Skin epidermis (tissue), 12 donors: Measurements from ENCODE around the gene LRMDA.
"Not testable (repeated sequence)": the region's sequence is repeated elsewhere in the genome, so short reads cannot be mapped to it uniquely, and the experiment has no call there.

Source experiments
- H3K27ac ChIP-seq, 21 experiments: fragments of 200-600 bp; sonication (generic) in 11 of 21; one replicate each; pipeline ENCODE4 v1.5.0; 2020; ENCODE audit warnings: mild to moderate bottlenecking in 3 of 21, inconsistent platforms in 2 of 21, moderate library complexity in 2 of 21
- H3K4me3 ChIP-seq, 7 experiments: fragments of 200-600 bp; sonication (generic) in 2 of 7; one replicate each; pipeline ENCODE4 v1.5.0; 2020; ENCODE audit warnings: inconsistent platforms in 2 of 7, mild to moderate bottlenecking in 2 of 7, moderate library complexity in 1 of 7

The LRMDA gene

DNA sequence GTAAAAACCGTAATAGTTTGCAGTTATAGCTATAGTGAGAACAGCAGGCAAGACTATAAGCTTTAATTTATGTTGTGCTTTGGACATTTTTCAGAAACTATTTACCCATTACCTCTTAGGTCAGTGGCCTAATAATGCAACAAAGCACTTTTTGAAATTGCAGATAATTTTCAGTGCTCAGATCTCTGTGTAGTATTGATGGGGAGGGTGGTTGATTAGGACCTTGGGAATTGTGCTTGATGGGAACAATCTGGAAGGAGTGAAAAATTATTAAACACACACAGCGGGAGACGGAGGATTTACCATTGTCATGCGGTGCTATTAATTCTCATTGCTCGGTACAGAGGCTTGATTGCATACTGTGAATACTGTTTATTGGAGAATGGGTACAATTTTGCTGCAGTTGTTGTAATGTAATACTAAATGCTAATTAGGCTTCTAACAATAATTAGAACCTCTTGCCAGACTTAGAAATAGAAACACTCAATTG lies 304.8 kb downstream of the LRMDA start:
- Histone ChIP-seq H3K27ac (no peak overlapping the region), H3K4me3 (no peak overlapping the region)

DNA sequence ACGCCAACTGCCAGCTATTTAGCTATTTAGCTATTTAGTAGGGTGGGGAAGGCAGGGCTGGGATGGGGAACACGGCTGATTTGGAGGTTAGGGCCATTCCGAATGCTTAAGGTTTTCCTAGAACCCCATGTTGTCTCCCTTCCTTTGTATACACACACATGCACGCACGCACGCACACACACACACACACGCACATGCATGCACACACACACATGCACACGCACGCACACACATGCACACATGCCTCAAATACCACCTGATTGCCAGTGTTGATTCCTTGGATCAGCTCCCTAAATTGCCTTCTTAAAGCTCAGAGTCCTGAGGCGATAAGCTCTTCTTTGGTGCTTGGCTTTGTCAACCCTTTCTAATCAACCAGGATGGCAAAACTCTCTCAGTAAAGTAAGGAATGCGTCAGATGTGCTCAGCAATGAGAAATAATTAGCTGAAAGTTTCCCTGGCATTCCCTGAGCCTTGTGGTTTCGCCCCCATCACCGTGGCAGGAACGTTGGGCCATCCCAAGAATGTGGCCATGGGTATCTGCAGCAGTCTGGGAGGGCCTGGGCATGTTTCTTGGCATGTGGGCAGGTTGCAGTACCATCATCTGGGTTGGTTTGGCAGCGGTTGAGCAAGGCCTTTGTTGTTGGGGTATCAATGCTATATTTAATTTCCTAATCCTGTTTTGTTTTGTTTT lies 305.6 kb downstream of the LRMDA start:
- Histone ChIP-seq H3K27ac (peak overlapping the region in 1 of 21 experiments; percentile 37), H3K4me3 (no peak overlapping the region)

DNA sequence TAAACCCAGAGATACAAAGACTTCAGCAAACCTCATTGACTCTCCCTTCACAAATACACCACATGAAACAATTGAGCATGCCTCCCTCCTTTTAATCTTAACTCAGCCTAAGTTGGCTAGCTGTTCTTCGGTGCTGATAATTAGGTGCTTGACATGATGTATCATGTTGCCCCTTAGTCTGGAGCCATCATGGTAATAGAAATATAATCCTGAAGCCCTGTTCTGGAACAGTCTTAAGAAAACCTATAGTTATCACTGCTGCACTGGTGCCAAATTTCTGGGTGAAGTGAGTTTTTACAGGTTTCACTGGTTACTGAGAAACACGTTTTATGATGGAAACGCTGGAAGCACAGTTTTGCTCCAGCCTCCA lies 306.1 kb downstream of the LRMDA start:
- Histone ChIP-seq H3K4me3 (no peak overlapping the region), H3K27ac (peak overlapping the region in 1 of 21 experiments; percentile 44)

DNA sequence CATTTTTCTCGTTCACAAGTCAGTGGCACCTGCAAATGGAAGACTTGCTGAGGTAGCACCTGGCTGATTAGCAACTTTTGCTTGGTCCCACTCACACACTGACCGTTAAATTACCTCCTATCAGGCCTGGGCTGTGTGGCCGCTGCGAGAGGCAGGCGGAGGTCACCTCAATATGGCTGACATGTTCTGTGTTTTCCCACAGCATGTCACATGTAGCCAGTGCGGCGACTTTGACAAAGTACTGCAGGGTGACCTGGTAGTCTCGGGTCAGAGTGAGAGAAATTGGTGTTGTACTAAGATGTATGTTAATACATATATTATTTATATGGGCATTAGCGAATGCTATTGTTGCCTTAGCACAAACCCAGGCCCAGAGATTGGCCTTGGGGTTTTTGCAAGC lies 307.5 kb downstream of the LRMDA start:
- no peak overlapping the region for H3K27ac ChIP-seq

DNA sequence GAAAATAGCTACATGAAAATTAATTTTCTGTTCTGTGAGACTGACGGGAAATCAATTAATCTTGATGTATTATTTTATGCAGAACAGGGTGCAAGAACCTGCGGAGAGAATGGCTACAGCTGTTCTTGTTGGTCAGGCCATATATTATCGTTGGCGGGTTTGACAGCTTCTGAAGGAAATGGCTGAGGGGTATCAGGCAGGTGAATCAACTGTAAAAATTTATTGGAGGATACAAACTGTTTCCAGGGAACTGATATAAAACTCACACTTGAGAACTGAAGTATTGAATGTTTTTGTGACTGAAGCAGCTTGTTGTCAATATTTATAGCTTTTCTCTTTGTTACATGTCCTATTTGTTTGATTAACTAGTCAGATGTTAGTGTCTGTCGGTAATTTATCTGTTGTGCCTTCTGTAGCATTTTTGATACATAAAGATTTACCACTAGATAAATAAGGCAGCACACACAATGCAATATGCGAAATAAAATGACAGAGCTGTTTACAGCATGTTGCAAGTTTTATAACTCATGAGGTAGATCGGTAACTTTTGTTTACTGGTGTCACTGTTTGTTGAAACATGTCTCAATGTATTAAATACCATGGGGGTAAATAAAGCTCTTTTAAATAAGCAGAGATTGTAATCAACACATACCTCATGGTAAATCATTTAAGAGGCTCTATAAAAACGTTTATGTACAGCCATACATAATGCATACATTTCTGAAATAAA lies 308.2 kb downstream of the LRMDA start:
- no peak overlapping the region for H3K4me3 ChIP-seq
- no peak overlapping the region for H3K27ac ChIP-seq

More for the DNA sequence above, 307.5 kb downstream of the LRMDA start:
- no peak overlapping the region for H3K4me3 ChIP-seq

DNA sequence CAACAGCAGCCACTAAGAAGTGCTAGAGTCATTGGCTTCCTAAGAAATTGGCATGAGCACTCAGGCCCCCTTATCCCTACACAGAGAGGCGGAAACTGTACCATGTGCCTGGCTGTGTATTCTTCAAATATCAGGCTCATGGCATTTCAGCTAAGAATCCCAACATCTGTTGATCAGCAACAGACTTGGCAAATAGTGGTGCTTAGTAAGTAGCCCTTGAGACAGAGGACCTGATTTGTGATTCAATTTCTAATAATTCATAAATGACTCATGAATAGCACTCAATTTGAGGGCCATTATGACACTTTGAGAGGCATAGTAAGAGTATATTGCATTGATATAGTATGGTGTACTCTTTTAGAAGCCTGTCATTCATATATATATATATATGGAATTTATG lies 309.1 kb downstream of the LRMDA start:
- Histone ChIP-seq H3K27ac (no peak overlapping the region), H3K4me3 (no peak overlapping the region)

DNA sequence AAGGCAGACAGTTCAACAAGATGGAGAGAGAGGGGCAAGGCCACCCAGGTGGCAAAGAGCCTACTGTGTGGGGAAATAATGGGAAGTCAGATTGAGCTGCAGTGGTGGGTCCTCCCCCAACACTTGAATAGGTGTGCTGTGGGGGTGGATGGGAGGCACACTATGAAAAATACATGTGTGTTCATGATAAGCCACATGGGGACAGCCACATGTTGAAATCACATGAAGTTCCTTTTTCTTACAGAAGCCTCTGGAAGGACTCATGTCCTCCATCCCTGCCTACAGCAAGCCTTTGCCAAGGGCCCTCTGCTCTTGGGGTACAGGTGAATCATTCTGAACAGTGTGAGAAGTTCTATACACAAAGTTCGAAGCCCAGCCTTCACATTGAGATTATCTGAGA lies 310.9 kb downstream of the LRMDA start:
- no peak overlapping the region for H3K4me3 ChIP-seq
- H3K27ac ChIP-seq: no peak overlapping the region

DNA sequence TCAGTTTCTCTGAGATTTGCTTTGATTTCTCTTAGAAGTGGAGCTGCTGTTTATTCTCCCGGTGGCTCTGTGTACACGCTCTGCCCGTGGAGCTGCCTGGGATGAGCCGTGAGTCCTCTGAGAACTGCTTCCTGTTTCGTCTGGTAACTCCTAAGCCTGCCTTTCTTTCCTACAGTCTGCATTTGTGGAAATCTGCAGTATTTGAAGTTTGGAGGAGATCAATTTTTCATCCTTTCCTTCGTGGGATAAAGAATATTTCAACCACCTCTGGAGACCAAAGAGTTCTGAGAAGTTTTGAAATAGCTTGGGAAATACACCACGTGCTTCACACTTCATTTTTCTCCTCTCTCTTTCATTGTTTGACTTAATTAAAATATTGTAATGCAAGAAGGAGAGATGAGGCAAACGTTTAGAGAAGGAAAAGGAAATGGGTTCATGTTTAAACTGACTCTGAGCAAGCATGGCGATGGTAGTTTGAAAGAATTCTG lies 311.9 kb downstream of the LRMDA start:
- peak overlapping the region in 1 of 21 experiments; percentile 47 for H3K27ac ChIP-seq

DNA sequence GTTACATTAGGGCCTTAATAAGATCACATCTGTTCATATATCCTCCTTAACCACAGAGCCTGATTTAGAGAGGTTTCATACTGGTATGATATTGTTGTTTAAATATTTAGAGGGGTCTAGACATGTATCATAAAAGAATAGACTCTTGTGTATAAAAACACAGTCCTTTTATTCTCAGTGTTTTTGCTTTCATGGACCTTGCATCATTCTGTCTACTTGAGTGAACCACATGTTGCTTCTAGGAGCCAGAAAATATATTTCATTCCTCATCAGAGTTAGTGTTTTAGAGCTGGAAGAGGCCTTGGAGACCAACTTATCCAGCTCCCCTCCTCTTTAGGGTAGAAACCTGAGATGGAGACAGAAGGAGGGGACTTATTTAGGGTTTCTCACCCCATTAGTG lies 312.8 kb downstream of the LRMDA start:
- Histone ChIP-seq H3K4me3 (no peak overlapping the region), H3K27ac (peak overlapping the region in 1 of 21 experiments; percentile 5)

More for the DNA sequence above, 311.9 kb downstream of the LRMDA start:
- H3K4me3 ChIP-seq: no peak overlapping the region

DNA sequence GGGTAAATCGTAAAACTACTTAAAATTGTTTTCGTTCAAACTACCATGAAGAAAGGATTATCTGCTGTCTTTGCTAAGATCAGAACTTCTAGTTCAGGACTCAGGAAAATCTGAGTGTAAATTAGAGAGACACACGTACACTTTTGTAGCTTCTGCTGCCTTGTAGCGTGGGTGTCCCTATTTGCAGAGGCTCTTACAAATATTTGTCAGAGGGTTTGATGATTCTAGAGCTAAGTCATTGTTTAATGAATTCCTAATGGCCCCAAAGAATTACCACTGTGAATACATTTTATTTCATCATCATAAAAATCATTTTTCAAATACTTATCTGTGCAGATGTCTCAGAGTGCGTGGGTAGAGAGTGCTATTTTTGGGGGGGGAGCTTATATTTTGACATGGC lies 314.9 kb downstream of the LRMDA start:
- Histone ChIP-seq H3K27ac (no peak overlapping the region), H3K4me3 (no peak overlapping the region)

DNA sequence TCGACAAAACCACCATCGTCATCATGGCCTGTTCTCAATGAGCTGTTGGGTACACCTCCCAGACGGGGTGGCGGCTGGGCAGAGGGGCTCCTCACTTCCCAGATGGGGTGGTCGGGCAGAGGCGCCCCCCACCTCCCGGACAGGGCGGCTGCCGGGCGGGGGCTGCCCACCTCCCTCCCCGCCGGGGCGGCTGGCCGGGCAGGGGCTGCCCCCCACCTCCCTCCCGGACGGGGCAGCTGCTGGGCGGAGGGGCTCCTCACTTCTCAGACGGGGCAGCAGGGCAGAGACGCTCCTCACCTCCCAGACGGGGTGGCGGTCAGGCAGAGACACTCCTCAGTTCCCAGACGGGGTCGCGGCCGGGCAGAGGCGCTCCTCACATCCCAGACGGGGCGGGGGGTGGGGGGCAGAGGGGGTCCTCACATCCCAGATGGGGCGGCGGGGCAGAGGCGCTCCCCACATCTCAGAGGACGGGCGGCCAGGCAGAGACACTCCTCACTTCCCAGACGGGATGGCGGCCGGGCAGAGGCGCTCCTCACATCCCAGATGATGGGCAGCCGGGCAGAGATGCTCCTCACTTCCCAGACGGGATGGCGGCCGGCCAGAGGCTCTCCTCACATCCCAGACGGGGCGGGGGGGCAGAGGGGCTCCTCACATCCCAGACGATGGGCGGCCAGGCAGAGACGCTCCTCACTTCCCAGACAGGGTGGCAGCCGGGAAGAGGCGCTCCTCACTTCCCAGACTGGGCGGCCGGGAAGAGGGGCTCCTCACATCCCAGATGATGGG lies 318.9 kb downstream of the LRMDA start:
- not testable (repeated sequence) for H3K4me3 ChIP-seq, H3K27ac ChIP-seq

DNA sequence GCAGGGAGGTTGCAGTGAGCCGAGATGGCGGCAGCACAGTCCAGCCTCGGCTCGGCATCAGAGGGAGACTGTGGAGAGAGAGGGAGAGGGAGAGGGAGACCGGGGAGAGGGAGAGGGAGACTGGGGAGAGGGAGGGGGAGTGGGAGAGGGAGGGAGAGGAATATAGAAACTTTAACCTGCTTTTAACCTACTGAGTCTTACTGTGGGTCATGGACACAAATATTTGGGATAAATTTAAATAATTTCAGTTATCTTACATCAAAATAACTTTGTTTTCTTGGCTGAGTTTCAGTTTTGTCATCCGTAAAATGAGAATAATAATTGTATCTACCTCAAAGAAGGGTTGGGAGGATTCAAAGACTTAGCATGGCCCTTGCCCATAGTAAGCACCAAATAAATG lies 319.8 kb downstream of the LRMDA start:
- H3K27ac ChIP-seq: no peak overlapping the region
- no peak overlapping the region for H3K4me3 ChIP-seq

DNA sequence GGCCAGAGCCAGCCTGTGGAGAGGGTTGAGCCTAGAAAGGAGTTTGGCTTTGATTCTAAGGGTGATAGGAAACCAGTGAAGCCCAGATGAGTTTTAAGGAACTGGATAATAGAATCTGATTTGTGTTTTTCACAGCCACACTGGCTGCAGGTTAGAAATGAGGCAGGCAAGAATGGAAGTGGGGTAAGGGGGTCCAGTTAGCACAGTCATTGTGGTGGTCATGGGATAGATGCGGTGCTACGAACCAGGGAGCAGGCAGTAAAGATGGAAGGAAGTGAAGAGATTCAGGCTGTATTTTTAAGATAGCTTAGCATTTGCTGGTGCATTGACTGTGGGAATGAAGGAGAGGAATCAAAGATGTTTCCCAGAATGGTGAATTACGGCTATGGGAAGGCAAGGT lies 322.2 kb downstream of the LRMDA start:
- Histone ChIP-seq H3K27ac (no peak overlapping the region), H3K4me3 (no peak overlapping the region)

DNA sequence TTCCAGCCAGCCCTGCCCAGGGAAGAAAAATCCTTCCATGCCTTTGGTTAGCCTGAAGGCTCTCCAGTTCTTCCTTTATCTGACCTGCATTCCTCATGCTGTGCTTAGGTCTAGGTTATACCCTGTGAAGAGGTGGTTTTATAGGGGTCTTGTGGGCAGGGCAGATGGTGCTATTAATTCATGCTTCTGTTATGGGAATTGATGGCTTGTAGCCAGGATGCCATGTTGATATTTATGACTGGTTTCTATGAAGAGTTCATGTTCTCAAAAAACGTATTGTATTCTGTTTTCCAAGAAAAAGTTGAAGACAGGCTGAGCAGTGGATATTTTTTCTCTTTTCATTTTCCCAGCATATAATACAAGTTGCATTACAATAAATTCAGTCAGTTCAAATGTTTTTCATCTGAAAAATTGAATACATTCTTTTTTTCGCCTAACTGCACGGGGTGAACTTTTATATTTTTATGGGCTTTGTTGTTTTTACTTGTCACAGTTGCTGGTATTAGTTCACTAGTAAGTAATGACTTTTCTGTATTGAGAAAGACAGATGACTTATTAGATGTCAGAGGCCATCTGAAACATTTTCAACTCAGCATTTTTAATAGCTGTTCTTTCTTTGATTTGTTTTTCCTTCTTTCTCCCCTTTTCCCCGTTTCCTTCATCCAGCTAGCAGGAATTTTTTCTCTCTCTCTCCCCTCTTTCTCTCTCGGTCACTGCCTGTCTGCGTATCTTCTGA lies 322.8 kb downstream of the LRMDA start:
- H3K27ac ChIP-seq: no peak overlapping the region

DNA sequence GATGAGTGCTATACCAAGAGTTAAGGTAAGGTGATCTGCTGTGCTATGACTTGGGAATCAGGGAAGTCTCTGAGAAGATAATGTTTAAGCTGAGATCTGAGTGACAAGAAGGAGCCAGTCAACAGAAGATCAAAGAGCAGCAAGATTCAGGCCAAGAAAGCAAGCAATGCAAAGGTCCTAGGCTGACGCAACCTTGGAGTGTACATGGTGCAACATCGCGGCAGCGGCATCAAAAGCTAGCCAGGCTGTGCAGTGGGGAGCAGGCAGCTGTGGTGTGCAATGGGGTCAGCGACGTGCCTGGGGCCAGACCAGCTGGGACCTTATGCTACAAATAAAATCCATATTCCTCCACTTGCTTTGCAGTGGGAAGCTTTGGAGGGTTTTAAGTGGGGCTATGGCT lies 324.1 kb downstream of the LRMDA start:
- Histone ChIP-seq H3K4me3 (no peak overlapping the region), H3K27ac (no peak overlapping the region)

More for the DNA sequence above, 322.8 kb downstream of the LRMDA start:
- H3K4me3 ChIP-seq: no peak overlapping the region

DNA sequence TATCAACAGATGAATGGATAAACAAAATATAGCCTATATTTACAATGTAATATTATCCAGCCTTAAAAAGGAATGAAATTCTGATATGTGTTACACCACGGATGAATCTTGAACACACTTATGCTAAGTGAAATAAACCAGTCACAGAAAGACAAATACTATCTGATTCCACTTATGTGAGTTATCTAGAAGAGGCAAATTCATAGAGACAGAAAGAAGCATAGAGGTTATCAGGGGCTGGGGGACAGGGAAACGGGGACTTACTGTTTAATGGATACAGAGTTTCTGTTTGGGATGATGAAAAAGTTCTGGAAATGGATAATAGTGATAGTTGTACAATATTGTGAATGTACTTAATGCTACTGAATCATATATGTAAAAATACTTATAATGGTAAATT lies 329.9 kb downstream of the LRMDA start:
- Histone ChIP-seq H3K27ac (no peak overlapping the region), H3K4me3 (no peak overlapping the region)

DNA sequence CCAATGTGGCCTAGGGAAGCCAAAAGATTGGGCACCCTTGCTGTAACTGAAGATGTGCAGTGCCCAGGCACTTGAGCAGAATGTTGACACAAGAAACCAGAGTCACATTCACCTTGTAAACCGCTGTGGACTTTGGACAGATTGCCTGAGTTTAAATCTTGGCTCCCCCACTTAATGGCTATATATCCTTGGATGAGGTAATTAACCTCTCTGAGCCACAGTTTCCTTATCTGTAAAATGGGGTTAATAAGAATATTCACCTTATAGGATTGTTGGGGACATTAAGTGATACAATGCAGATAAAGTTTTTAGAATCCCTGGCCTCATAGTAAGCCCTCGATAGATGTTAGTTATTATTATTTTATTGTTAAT lies 331.0 kb downstream of the LRMDA start:
- Histone ChIP-seq H3K4me3 (no peak overlapping the region), H3K27ac (no peak overlapping the region)

DNA sequence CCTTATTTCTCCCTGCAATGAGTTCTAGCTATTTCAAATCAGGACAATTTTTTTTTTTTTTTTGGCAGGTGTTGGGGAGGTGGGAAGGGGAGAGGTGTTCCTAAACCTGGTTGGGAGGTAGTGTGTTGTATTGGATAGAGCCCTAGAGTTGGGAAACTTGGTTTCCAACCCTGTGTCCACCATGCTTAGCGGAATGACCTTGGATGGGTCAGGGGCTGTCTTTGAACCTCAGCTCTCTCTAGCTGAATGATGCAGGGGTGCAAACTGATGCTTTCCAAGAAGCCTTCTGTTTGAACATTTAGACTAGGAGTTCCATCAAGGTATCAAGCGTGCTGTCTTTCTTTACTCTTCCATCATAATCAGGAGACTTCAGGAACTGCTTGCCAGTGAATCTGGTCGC lies 332.2 kb downstream of the LRMDA start:
- H3K4me3 ChIP-seq: no peak overlapping the region
- peak overlapping the region in 2 of 21 experiments; percentile 13 to 35 for H3K27ac ChIP-seq

DNA sequence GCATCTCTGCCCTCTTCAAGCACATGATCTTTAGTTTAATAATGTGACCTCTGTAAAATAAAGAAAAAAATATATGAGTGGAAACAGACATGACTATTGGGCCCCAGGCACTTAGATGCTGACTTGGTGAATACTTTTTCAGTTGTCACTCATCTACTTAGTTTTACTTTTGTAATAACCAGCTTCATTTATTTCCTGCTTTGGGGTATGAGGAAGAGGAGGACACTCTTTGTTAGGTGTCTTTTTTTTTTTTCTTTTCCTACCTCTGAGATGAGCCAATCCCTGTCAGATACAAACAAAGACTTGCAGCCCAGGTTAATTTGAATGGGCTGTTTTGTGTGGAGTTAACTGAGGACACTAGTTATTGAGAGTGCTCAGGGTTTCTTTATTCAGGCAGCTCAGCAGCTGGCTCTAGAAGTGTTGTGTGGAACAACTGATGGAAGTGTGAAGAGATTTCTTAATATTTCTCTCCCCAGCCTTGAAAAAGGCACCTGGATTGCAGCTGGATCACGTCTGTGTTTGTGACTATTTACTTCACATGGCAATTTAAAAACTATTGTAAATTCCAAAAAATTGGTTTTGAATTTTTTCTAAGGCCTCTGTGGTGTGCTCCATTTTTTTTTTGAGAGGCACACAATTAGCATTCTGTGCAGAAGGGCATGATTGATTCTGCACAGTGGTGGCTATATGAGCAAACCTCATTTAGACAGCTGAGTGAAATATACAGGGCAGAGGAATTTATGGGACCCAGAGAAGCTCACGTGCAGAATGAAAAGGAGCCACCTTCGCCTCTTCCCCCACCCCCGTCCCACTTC lies 333.8 kb downstream of the LRMDA start:
- Histone ChIP-seq H3K27ac (peak overlapping the region in 3 of 21 experiments; percentile 1 to 54 (median 24)), H3K4me3 (no peak overlapping the region)
